Stimulated activated CD8-positive, alpha-beta memory T cell treated with anti-CD3 and anti-CD28 coated beads, Interleukin-12 subunit alpha, Interleukin-12 subunit beta, amount 100 ng/mL, for 24 hours (primary cell): Measurements from ENCODE around the gene CLEC3A.
"Not testable (repeated sequence)": the region's sequence is repeated elsewhere in the genome, so short reads cannot be mapped to it uniquely, and the experiment has no call there.

Source experiments
- DNase-seq: peaks from one replicate; pipeline ENCODE4 v3.0.0-alpha.2; 2020; ENCODE audit errors: extremely low read depth

The CLEC3A gene

GRCh38 chr16:78028018-78028417 lies 5.7 kb downstream of the CLEC3A start:
- no peak for DNase-seq

DNA sequence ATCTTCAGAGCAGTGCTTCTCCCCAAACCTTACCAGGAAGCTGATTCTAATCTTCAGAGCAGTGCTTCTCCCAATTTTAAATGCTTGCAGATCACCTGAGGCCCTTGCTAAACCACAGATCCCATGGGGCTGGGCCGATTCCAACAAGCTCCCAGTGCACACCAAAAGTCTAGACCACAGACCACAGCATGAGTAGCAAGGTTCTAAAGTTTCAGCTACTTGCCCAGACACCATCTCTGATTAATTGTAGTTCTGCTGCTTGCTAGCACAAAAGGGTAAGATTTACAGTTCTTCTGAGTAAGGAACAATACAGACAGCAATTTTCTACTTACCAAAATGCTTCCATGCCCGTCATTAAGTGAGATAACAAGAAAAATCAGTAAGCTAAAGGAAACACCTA lies 12.2 kb downstream of the CLEC3A start:
- DNase-seq, result no peak

- no peak for DNase-seq
These were observed 12.7 kb downstream of the CLEC3A start for GRCh38 chr16:78035012-78035411.

DNA sequence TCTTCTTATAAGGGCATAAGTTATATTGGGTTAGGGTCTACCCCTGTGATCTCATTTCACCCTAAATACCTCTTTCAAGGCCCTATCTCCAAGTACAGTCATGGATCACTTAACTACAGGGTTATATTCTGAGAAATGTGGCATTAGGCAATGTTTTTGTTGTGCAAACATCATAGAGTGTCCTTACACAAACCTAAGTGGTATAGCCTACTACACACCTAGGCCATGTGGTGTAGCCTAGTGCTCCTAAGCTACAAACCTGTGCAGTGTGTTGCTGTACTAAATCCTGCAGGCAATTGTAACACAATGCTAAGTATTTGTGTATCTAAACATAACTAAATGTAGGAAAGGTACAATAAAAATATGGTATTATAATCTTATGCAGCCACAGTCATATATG lies 18.0 kb downstream of the CLEC3A start:
- no peak for DNase-seq

DNA sequence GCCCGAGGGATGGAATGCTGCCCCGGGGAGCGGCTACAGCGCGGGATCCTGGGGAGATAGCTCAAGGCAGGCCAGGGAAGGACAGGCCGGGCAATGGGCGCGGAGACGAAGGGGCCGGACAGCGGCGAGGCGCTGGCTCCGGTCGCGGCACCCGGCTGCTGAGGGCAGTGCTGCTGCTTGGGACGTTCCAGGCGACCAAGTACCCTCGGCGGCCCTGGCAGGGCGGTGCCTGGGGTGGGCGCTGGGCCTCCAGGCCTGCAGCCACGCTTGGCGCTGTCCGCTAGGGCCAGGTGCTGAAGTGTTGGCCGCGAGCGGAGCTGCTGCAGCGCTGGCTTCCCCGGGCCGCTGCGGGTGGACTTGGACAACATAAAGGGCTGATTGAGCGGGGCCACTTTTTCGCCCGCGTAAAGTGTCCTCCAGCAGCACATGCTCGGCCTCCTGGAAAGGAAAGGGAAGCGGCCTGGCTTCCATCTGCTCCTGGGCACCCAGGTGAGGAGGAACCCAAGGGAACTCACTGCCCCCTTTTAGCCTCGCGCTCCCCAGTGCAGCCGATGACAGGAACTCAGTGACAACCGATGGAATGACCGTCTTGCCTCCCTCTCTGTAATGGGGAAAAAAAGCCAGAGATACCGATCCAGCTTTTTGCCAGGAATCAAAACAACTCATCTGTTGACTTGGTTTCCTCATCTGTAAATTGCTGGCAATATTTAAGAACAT lies 23.7 kb downstream of the CLEC3A start:
- DNase-seq, result no peak

GRCh38 chr16:78048319-78048718 lies 26.0 kb downstream of the CLEC3A start:
- DNase-seq, result no peak

GRCh38 chr16:78050734-78051400 lies 28.5 kb downstream of the CLEC3A start:
- no peak for DNase-seq

GRCh38 chr16:78057803-78058564 lies 35.6 kb downstream of the CLEC3A start:
- DNase-seq, result no peak

DNA sequence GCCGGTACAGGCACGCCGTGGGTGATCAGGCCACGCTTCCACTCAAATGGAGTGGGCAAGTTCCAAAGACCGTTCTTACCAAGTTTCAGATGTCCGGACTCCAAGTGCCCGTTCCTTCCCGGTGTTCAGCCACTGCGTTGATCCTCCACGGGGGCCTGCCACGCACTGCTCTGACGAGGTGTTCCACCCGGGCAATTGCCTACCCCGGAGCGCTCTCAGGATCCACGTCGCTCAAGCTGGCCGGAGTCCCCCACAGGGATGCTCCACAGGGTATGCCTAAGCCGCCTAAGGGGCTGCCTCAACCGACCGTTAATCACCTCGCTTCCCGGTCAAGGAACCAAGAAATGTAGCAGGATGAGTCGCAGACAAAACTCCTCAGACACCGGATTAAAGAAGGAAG lies 37.5 kb downstream of the CLEC3A start:
- DNase-seq, result not testable (repeated sequence)

DNA sequence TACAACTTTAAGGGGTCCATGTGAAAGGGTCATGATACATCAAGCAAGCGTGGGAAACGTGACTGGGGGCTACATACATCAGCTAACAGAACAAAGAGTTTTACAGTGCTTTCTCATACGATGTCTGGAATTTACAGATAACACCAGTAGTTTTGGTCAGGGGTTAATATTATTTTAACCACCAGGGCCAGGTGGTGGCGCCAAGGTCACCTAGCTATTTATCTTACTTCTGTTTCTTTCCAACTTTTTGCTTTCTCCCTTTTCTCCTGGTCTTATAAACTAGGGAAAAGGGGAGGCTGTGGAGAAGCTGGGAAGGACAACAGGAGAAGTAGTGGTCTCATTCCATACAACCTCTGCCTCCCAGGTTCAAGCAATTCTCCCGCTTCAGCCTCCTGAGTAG lies 37.9 kb downstream of the CLEC3A start:
- no peak for DNase-seq

- no peak for DNase-seq
These were observed 38.5 kb downstream of the CLEC3A start for GRCh38 chr16:78060809-78061208.

GRCh38 chr16:78065319-78065718 lies 43.0 kb downstream of the CLEC3A start:
- no peak for DNase-seq

- no peak for DNase-seq
These were observed 47.6 kb downstream of the CLEC3A start for GRCh38 chr16:78069913-78070312.

- DNase-seq, result no peak
These were observed 49.9 kb downstream of the CLEC3A start for GRCh38 chr16:78072275-78072674.

- no peak for DNase-seq
These were observed 53.5 kb downstream of the CLEC3A start for GRCh38 chr16:78075800-78076199.

GRCh38 chr16:78081341-78081740 lies 59.0 kb downstream of the CLEC3A start:
- DNase-seq, result no peak
